ENCODE measurements around the gene CADPS2.

CADPS2 gene

DNA sequence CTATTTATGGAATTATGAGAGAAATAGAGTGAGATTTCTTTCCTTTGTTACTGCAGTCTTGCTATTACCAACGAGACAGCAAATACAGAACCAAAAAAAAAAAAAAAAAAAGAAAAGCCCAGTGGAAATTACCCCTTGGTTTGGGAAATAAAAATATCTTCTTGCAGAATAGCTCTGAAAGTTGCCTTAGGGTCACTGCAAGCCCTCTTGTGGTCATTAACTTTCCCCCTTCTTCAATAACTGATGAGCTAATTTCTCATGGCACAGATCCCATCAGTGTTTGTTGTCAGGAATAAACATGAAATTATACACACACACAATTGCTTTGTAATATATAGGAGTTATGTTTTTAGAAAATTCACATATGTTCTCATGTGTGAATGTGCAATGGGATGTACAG, 470.8 kb downstream of the CADPS2 start:
- no peak overlapping the region for H3K27ac ChIP-seq
- DNase-seq (ENCODE audit: low read depth, low spot score) = no peak

DNA sequence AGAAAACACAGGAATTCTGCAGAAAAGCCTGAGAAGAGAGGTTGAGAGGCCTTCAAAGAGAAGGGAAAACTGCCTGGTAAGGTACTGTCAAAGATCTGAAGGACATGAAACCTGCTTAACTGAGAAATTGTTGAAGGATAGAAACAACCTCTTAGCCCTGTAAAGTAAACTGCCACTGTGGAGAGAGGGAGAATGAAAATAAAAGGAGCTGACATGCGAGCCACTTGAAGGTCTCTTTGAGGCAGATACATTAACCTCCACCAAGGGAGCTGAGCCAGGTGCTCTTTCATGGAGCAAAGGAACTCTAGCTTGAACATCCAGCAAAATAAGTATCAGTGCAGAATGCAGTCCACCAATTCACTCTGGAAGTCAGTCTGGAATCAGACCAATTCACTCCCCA, 472.9 kb downstream of the CADPS2 start:
- H3K27ac ChIP-seq = no peak overlapping the region
- no peak for DNase-seq (ENCODE audit: low read depth, low spot score)

GRCh38 chr7:122412883-122413282, 473.4 kb downstream of the CADPS2 start:
- no peak for DNase-seq (ENCODE audit: low read depth, low spot score)

DNA sequence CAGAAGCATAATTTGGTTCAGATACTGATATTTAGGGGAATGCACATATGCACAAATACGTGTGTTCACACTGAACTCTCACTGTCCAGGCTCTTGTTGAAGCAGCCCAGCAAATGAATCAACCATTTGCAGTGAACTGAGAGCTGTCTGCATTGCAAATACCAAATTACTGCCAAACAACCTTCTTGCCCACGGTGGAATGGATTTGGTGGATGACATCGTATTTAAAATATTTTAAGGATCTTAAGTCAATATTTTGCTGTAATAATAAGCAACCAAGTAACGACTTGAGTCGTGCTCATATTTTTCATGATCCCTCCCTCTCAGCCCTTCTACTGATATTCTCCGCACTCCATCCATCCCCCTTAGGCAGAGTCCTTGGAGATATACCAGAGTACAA, 473.8 kb downstream of the CADPS2 start:
- no peak for DNase-seq (ENCODE audit: low read depth, low spot score)
- H3K27ac ChIP-seq = no peak overlapping the region

More at GRCh38 chr7:122412883-122413282, 473.4 kb downstream of the CADPS2 start:
- no peak overlapping the region for H3K27ac ChIP-seq

- H3K27ac ChIP-seq = no peak overlapping the region
- no peak for DNase-seq (ENCODE audit: low read depth, low spot score)
Observed at GRCh38 chr7:122407195-122407594, 479.1 kb downstream of the CADPS2 start.

- no peak for DNase-seq (ENCODE audit: low read depth, low spot score)
- no peak overlapping the region for H3K27ac ChIP-seq
Observed at GRCh38 chr7:122403113-122403512, 483.1 kb downstream of the CADPS2 start.

DNA sequence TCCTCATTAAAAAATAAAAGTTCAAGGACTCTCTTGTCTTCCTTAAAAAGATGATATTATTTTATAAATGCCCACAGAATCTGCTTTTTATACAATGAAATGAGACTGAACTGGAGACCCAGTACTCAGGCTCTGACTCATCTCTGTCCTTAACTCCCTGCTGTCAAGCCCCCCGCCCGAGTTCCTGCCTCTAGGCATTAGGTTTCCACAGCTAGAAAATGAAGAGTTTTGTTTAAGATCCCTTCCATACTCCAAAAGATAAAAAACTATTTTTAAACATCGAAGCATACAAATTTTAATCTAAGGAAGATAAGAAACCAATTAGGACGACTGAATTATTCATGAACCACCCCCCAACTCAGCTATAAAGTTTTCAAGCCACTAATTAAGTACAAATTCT, 484.0 kb downstream of the CADPS2 start:
- no peak for DNase-seq (ENCODE audit: low read depth, low spot score)

GRCh38 chr7:122397381-122397780, 488.9 kb downstream of the CADPS2 start:
- no peak for DNase-seq (ENCODE audit: low read depth, low spot score)
- H3K27ac ChIP-seq = no peak overlapping the region

More for the DNA sequence above, 484.0 kb downstream of the CADPS2 start:
- no peak overlapping the region for H3K27ac ChIP-seq

DNA sequence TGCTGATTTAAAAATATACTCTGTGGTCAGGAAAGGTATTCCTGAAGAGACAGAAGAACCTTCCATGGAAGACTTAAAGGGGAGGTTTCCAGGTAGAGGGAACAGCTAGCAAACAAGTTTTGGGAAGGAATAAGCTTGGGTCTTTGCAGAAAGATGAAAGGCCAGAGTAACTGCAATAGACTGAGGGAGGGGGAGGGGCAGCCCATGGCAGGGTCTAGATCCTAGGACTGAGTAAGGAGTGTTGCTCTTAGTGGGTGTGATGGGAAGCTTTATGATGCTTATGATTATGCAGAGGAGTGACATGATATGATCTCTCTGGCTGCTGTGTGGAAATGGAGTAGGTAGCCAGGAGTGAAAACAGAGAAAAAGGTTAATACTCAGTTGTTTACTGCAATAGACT, 491.7 kb downstream of the CADPS2 start:
- H3K27ac ChIP-seq = no peak overlapping the region

DNA sequence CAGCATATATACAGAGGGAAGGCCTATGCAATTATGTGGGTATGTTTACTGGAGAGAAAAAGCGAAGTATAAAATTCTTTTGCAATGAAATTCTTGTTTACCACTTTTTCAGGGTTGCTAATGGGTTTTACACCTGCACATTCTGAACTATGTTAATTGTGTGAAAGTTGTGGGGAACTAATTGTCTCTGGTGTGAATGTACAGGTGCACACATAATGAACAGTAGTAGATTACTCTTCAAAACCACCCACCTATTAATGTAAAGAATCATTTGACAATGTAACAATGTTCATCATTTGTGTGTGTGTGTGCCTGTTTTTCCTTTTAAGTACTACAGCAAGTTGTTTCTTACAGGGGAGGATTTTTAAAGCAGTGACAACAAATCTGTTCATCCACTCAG, 501.7 kb downstream of the CADPS2 start:
- no peak for DNase-seq (ENCODE audit: low read depth, low spot score)
- H3K27ac ChIP-seq = no peak overlapping the region

More for the DNA sequence above, 491.7 kb downstream of the CADPS2 start:
- no peak for DNase-seq (ENCODE audit: low read depth, low spot score)

GRCh38 chr7:122383934-122384333, 502.3 kb downstream of the CADPS2 start:
- no peak for DNase-seq (ENCODE audit: low read depth, low spot score)
- no peak overlapping the region for H3K27ac ChIP-seq

DNA sequence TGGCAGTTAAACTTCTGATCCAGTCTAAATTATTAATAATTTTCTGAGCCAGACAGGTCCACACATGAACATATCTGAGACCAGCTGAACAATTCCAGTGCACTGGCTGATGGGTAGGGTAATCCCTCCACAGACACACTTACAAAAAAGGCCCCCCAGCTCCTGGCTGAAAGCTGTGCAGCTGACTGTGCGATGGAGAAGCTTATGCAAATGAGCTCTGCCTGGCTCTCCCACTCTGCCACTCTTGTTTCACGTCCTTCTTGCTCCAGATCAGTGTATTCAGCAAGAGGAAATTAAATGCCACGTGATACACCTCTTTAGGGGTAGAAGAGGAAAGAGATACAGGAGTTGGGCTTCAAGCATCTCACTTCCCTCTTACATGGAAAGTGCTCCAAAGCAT, 505.3 kb downstream of the CADPS2 start:
- no peak for DNase-seq (ENCODE audit: low read depth, low spot score)
- no peak overlapping the region for H3K27ac ChIP-seq

DNA sequence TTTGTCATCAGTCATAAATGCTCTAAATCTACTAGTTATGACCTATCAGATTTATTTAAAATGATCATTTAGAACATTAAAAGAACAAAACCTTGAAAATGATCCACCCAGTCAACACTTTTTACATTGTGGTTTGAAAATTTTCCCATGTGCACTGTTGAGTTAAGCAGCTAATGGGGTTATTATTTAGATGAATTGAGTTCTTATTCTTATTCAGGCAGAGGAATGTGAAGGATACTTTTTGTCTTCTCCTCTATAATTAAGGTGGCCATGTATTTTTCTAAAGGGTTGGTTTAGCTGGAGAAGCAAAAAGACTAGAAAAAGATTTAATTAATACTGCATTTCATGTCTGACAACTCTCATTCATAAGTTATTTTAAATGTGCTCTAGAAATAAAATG, 506.8 kb downstream of the CADPS2 start:
- DNase-seq (ENCODE audit: low read depth, low spot score) = no peak
- H3K27ac ChIP-seq = no peak overlapping the region

GRCh38 chr7:122369756-122370155, 516.5 kb downstream of the CADPS2 start:
- no peak overlapping the region for H3K27ac ChIP-seq
- DNase-seq (ENCODE audit: low read depth, low spot score) = no peak

GRCh38 chr7:122364761-122365280, 521.4 kb downstream of the CADPS2 start:
- H3K27ac ChIP-seq = no peak overlapping the region
- no peak for DNase-seq (ENCODE audit: low read depth, low spot score)

- no peak overlapping the region for H3K27ac ChIP-seq
- no peak for DNase-seq (ENCODE audit: low read depth, low spot score)
Observed at GRCh38 chr7:122363144-122363543, 523.1 kb downstream of the CADPS2 start.

- no peak for DNase-seq (ENCODE audit: low read depth, low spot score)
- H3K27ac ChIP-seq = no peak overlapping the region
Observed at GRCh38 chr7:122362473-122362872, 523.8 kb downstream of the CADPS2 start.

DNA sequence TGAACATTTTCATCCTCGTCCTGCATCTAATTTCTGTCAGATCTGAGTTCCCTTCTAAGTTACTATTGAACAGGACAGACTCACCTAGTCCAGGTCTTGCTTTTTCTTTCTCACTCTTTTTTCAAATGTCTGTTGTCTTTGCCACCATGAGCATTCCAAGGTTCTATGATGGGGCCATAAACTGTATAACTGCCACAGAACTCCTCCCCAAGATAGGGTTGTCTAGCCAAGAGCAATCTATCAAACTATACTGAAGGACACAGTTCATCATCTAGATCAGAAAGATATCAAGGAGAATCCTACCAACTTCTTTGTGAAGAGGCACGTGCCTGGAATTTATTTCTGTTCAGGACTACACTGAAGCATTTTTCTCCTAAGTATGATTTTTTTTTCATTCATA, 531.6 kb downstream of the CADPS2 start:
- no peak overlapping the region for H3K27ac ChIP-seq
- DNase-seq (ENCODE audit: low read depth, low spot score) = no peak

DNA sequence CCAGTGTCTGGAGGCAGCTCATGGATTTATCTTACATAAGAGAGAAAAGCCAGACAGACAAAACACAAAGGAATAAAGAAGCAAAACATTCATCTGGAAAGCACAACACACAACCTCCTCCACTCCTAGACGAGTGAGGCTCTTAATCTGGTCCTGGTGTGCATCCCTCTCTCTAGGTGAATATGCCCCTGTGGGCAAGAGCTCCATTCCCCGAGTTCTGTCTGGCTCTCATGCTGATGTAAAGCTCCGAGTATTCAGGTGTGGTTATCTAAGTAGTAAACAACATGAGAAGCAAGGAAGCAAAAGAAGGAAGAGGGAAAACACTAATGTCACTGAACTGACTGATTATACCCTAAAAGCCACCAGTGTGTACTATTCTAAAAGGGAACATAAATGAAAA, 533.8 kb downstream of the CADPS2 start:
- H3K27ac ChIP-seq = no peak overlapping the region
- no peak for DNase-seq (ENCODE audit: low read depth, low spot score)

- DNase-seq (ENCODE audit: low read depth, low spot score) = no peak
- H3K27ac ChIP-seq = no peak overlapping the region
Observed at GRCh38 chr7:122350701-122351100, 535.6 kb downstream of the CADPS2 start.

DNA sequence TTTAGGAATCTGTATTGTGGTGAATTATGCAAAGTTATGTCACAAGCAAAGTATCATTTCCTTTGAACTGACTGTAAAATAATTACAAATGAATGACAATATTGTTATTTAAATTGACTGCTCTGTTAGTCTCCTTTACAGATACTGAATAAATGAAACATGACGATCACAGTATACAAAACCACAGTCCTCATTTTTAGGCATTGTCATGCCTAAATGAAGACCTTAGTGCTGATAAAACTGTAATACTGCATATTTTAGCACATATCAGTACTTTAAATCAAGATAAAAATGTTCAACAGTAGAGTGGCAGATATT, 542.0 kb downstream of the CADPS2 start:
- no peak overlapping the region for H3K27ac ChIP-seq
- DNase-seq (ENCODE audit: low read depth, low spot score) = no peak

DNA sequence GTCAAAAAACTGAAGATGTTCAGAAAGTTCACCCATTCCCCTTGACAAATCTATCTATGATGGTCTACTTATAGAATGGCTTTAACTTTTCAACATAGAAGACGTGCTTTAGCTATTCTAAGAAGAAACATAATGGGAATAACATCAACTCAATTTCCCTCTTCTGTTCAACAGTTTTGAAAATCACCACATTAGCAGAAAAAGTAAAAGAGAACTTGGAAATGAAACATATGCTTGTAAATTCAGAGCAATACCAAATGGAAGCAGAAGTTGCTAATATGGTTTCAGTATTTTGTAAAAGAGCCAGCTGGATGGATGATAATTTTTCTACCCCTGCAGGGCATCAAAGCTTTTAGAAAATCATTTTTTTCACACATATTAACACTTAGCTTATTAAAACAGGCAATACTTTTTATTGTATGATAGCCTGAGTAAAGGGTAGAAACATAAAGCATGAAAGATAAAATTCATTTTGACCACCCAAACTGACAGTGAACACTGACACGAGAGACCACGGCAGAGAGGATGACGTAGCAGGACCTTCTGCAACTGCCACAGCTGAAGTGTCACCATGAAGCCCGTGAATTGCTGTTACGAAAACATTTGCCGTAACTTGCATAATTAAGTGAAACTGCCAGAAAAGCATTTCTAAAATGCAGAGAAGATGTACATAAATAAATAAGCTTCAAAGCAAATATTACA, 542.5 kb downstream of the CADPS2 start:
- no peak for DNase-seq (ENCODE audit: low read depth, low spot score)
- no peak overlapping the region for H3K27ac ChIP-seq
